ENCODE measurements around the gene RPS3.

RPS3 gene

GRCh38 chr11:75371949-75372876, 27.1 kb upstream of the RPS3 start:
- TF ChIP-seq CSDC2 (CRISPR knock-in tag; IDR thresholded peaks at IDR 0.05) (no peak), OSR1 (CRISPR knock-in tag; IDR thresholded peaks at IDR 0.05) (no peak), SNAI2 (CRISPR knock-in tag; IDR thresholded peaks at IDR 0.05) (no peak), CSRNP3 (CRISPR knock-in tag; IDR thresholded peaks at IDR 0.05) (no peak), ZNF70 (CRISPR knock-in tag; IDR thresholded peaks at IDR 0.05) (no peak), GLIS3 (CRISPR knock-in tag; IDR thresholded peaks at IDR 0.05) (no peak)
- ATAC-seq, result no peak

- no peak for ATAC-seq
- TF ChIP-seq RARB (CRISPR knock-in tag; IDR thresholded peaks at IDR 0.05) (no peak), GLIS3 (CRISPR knock-in tag; IDR thresholded peaks at IDR 0.05) (no peak), ZFP30 (CRISPR knock-in tag; IDR thresholded peaks at IDR 0.05) (no peak), ZNF8 (CRISPR knock-in tag; IDR thresholded peaks at IDR 0.05) (no peak), SNAI2 (CRISPR knock-in tag; IDR thresholded peaks at IDR 0.05) (no peak), BACH2 (CRISPR knock-in tag; IDR thresholded peaks at IDR 0.05; ENCODE audit: borderline replicate concordance) (no peak), ZNF70 (CRISPR knock-in tag; IDR thresholded peaks at IDR 0.05) (no peak), CSDC2 (CRISPR knock-in tag; IDR thresholded peaks at IDR 0.05) (no peak), ARNTL (CRISPR knock-in tag; IDR thresholded peaks at IDR 0.05; ENCODE audit: borderline replicate concordance, low read depth) (no peak), CSRNP3 (CRISPR knock-in tag; IDR thresholded peaks at IDR 0.05) (no peak), CREB5 (CRISPR knock-in tag; IDR thresholded peaks at IDR 0.05; ENCODE audit: low read depth) (no peak), PATZ1 (CRISPR knock-in tag; IDR thresholded peaks at IDR 0.05; ENCODE audit: borderline replicate concordance) (no peak), TOX (CRISPR knock-in tag; IDR thresholded peaks at IDR 0.05; ENCODE audit: borderline replicate concordance) (no peak), TSHZ2 (CRISPR knock-in tag; IDR thresholded peaks at IDR 0.05) (no peak)
These were observed 26.1 kb upstream of the RPS3 start for GRCh38 chr11:75373201-75373600.

- no peak for ATAC-seq
- no peak for TF ChIP-seq CREB5 (CRISPR knock-in tag; IDR thresholded peaks at IDR 0.05; ENCODE audit: low read depth)
- TF ChIP-seq PATZ1 (CRISPR knock-in tag; IDR thresholded peaks at IDR 0.05; ENCODE audit: borderline replicate concordance), result no peak
- TF ChIP-seq SNAI2 (CRISPR knock-in tag; IDR thresholded peaks at IDR 0.05), result no peak
- no peak for TF ChIP-seq ISL1 (CRISPR knock-in tag; IDR thresholded peaks at IDR 0.05)
- no peak for TF ChIP-seq POU6F1 (CRISPR knock-in tag; IDR thresholded peaks at IDR 0.05; ENCODE audit: borderline replicate concordance, low read depth)
- no peak for TF ChIP-seq ARNTL (CRISPR knock-in tag; IDR thresholded peaks at IDR 0.05; ENCODE audit: borderline replicate concordance, low read depth)
- TF ChIP-seq TCF4 (CRISPR knock-in tag; IDR thresholded peaks at IDR 0.05; ENCODE audit: borderline replicate concordance), result no peak
- no peak for TF ChIP-seq ESRRG (CRISPR knock-in tag; IDR thresholded peaks at IDR 0.05)
- TF ChIP-seq TOX (CRISPR knock-in tag; IDR thresholded peaks at IDR 0.05; ENCODE audit: borderline replicate concordance), result no peak
- TF ChIP-seq CSRNP3 (CRISPR knock-in tag; IDR thresholded peaks at IDR 0.05), result no peak
- no peak for TF ChIP-seq GLIS3 (CRISPR knock-in tag; IDR thresholded peaks at IDR 0.05)
These were observed 24.7 kb upstream of the RPS3 start for GRCh38 chr11:75374646-75375045.
